GM12891 (cell line): Measurements from ENCODE around the gene MYO19.

Source experiments
- POLR2A ChIP-seq: IDR thresholded peaks from 2 replicates; pipeline ENCODE4 v1.6.1; 2011; ENCODE audit warnings: low read depth, low read length, control low read depth
- POLR2AphosphoS5 ChIP-seq: IDR thresholded peaks from 2 replicates; pipeline ENCODE4 v1.6.1; 2011; ENCODE audit warnings: low read depth, low read length, control low read depth
- POU2F2 ChIP-seq: IDR thresholded peaks from 2 replicates; pipeline ENCODE4 v1.6.1; 2011; ENCODE audit warnings: low read depth, mild to moderate bottlenecking, control low read depth, low read length, moderate library complexity

- TF ChIP-seq POU2F2 = no peak
- no peak for TF ChIP-seq POLR2A
- no peak for TF ChIP-seq POLR2AphosphoS5
Measured at GRCh38 chr17:36511216-36511615, 23.5 kb downstream of the MYO19 start.
